ENCODE measurements around the gene LINGO3. TPM values are rescaled to one million over a fixed set of nuclear protein-coding genes. Genes with fewer than 3 reads are reported as not detected.

The LINGO3 gene
- total and polyA plus RNA-seq, 10 donors, result 0.26 to 2.6 (median 0.76) TPM

GRCh38 chr19:2330632-2331284 is 22.8 kb upstream of the LINGO3 start:
- WGBS, 5 donors, result 59 to 83% (median 73%) methylated on average over 18 to 20 of the region's 20 CpGs
- Histone ChIP-seq H3K27ac (peak overlapping the region in 4 of 8 donors; percentile 84 to 92 (median 84)), H3K36me3 (peaks cover 0 to 19% (median 3%) of the 10 kb centered on the region in 6 donors), H3K4me3 (no peak overlapping the region), H3K4me1 (peaks cover 32 to 84% (median 75%) of the 10 kb centered on the region in 6 donors), H3K9me3 (no peaks in the 10 kb centered on the region), H3K27me3 (replicated peaks in 1 of 7) (no peaks in the 10 kb centered on the region)
- TF ChIP-seq POLR2A (IDR thresholded peaks at IDR 0.05), result no peak
- no peak for DNase-seq
- intact Hi-C loops (cut with DNase I; ENCODE audit: low total_unique reads), result no loop called here

GRCh38 chr19:2330255-2330631 is 22.3 kb upstream of the LINGO3 start:
- H3K27me3 ChIP-seq (replicated peaks in 1 of 7), result no peaks in the 10 kb centered on the region
- H3K4me1 ChIP-seq, result peaks cover 36 to 90% (median 80%) of the 10 kb centered on the region in 6 donors
- H3K9me3 ChIP-seq, result no peaks in the 10 kb centered on the region
- no peak for DNase-seq
- intact Hi-C loops (cut with DNase I; ENCODE audit: low total_unique reads), result no loop called here
- H3K36me3 ChIP-seq, result peaks cover 0 to 24% (median 4%) of the 10 kb centered on the region in 6 donors
- peak overlapping the region in 2 of 8 donors; percentile 84 to 92 for H3K27ac ChIP-seq
- no peak overlapping the region for H3K4me3 ChIP-seq
- 78 to 89% (median 83%) methylated on average over 9 to 10 of the region's 10 CpGs for WGBS, 5 donors
- TF ChIP-seq CTCF (IDR thresholded peaks at IDR 0.05 in 8 of 11, conservative IDR thresholded peaks at IDR 0.05 in 3 of 11), result no peak
- TF ChIP-seq POLR2A (IDR thresholded peaks at IDR 0.05), result no peak
- no peak for TF ChIP-seq POLR2AphosphoS5 (IDR thresholded peaks at IDR 0.05)

- H3K4me3 ChIP-seq, result peak overlapping the region in 7 of 8 donors; percentile 66 to 99 (median 97)
- peaks cover 36 to 93% (median 87%) of the 10 kb centered on the region in 6 donors for H3K4me1 ChIP-seq
- H3K36me3 ChIP-seq, result peaks cover 0 to 27% (median 7%) of the 10 kb centered on the region in 6 donors
- no peaks in the 10 kb centered on the region for H3K27me3 ChIP-seq (replicated peaks in 1 of 7)
- DNase-seq, result no peak
- intact Hi-C loops (cut with DNase I; ENCODE audit: low total_unique reads), result no loop called here
- 67 to 82% (median 79%) methylated on average over 13 of the region's 13 CpGs for WGBS, 5 donors
- TF ChIP-seq POLR2AphosphoS5 (IDR thresholded peaks at IDR 0.05) (no peak), POLR2A (IDR thresholded peaks at IDR 0.05) (no peak), CTCF (IDR thresholded peaks at IDR 0.05 in 8 of 11, conservative IDR thresholded peaks at IDR 0.05 in 3 of 11) (no peak)
- H3K27ac ChIP-seq, result peak overlapping the region in 2 of 8 donors; percentile 89
- no peaks in the 10 kb centered on the region for H3K9me3 ChIP-seq
Measured at GRCh38 chr19:2329501-2329916, 21.6 kb upstream of the LINGO3 start.

- Histone ChIP-seq H3K9me3 (no peaks in the 10 kb centered on the region), H3K27me3 (replicated peaks in 1 of 7) (no peaks in the 10 kb centered on the region), H3K4me1 (peaks cover 36 to 93% (median 88%) of the 10 kb centered on the region in 6 donors), H3K27ac (peak overlapping the region in 6 of 8 donors; percentile 75 to 89 (median 85)), H3K36me3 (peaks cover 0 to 29% (median 11%) of the 10 kb centered on the region in 6 donors), H3K4me3 (peak overlapping the region; percentile 66 to 99 (median 94))
- no peak for TF ChIP-seq POLR2A (IDR thresholded peaks at IDR 0.05)
- TF ChIP-seq POLR2AphosphoS5 (IDR thresholded peaks at IDR 0.05), result no peak
- TF ChIP-seq CTCF (IDR thresholded peaks at IDR 0.05 in 8 of 11, conservative IDR thresholded peaks at IDR 0.05 in 3 of 11), result no peak
- intact Hi-C loops (cut with DNase I; ENCODE audit: low total_unique reads), result no loop called here
- 3 to 14% (median 7%) methylated on average over 8 to 16 of the region's 16 CpGs for whole genome bisulfite sequencing, 5 donors
- no peak for DNase-seq
Measured at GRCh38 chr19:2329149-2329478, 21.2 kb upstream of the LINGO3 start.

All from spleen (tissue), 11 donors.